ENCODE results near the gene CYB5D1.

- TF ChIP-seq EZH2phosphoT487 (IDR thresholded peaks at IDR 0.05; ENCODE audit: low read depth, severe bottlenecking, unreplicated experiment) (no peak), CTCF (IDR thresholded peaks at IDR 0.05; ENCODE audit: poor library complexity) (no peak), EZH2 (IDR thresholded peaks at IDR 0.05; ENCODE audit: borderline replicate concordance) (no peak)
Measured at GRCh38 chr17:7849751-7850504, 7.9 kb upstream of the CYB5D1 start.
